ENCODE results near the gene IL25. TPM values are rescaled to one million over a fixed set of nuclear protein-coding genes. Genes with fewer than 3 reads are reported as not detected.

The IL25 gene
- total and polyA plus RNA-seq, 2 of the 8 experiments (the other 6 are each of a cell fraction or from before 2014, with no cell fraction given), result not detected

DNA sequence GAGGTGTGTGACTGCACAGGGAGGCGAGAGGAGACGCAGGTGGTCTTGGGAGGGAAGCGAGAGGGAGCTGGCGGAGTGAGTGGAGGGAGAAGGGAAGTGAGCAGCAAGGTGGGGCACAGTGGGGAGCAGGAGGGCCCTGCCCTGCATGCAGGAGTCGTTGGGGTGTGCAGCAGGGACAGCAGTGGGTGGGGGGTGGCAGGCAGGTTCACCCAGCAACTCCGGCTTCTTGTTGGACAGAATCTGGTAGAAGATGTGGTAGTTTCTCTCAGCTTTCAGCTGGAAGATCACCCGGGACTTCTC, 30.5 kb downstream of the IL25 start:
- Histone ChIP-seq H3K14ac (ENCODE audit: insufficient read length) (no peak overlapping the region), H2BK20ac (ENCODE audit: low read length) (no peak overlapping the region), H3K27ac (ENCODE audit: low read depth, low read length) (no peak overlapping the region), H2AFZ (ENCODE audit: low read length) (no peak overlapping the region; the same call in 1 of the 2 replicates), H3K18ac (ENCODE audit: extremely low read depth, low read length) (no peak overlapping the region), H2BK5ac (ENCODE audit: low read depth, low read length) (no peak overlapping the region), H3K36me3 (ENCODE audit: control insufficient read depth in 2 of 4, insufficient read depth in 4 of 4, low read length in 3 of 4) (no peaks in the 10 kb centered on the region), H3K9ac (replicated peaks in 1 of 4; ENCODE audit: extremely low read depth in 1 of 4, low read depth in 3 of 4, low read length in 3 of 4) (no peak overlapping the region), H4K91ac (replicated peaks; ENCODE audit: insufficient read length, low read length) (no peak overlapping the region), H2BK120ac (replicated peaks; ENCODE audit: low read depth, low read length) (no peak overlapping the region), H2AK5ac (ENCODE audit: low read depth, low read length) (no peak overlapping the region), H3K79me2 (ENCODE audit: control insufficient read depth in 1 of 2, insufficient read depth in 2 of 2, low read length in 2 of 2) (no peaks in the 10 kb centered on the region), H3K4me1 (replicated peaks in 1 of 4; ENCODE audit: control insufficient read depth in 3 of 4, insufficient read depth in 4 of 4, low read length in 3 of 4) (no peaks in the 10 kb centered on the region; a peak in 1 of 7 replicates), H3K27me3 (replicated peaks in 1 of 4; ENCODE audit: control insufficient read depth in 3 of 4, extremely low read depth in 1 of 4, insufficient read depth in 3 of 4, low read length in 3 of 4) (no peaks in the 10 kb centered on the region; a peak in 3 of 7 replicates), H2BK15ac (ENCODE audit: low read length) (no peak overlapping the region), H4K20me1 (replicated peaks in 1 of 2; ENCODE audit: control insufficient read depth in 1 of 2, insufficient read depth in 2 of 2, low read length in 2 of 2) (peaks cover 0 to 2% of the 10 kb centered on the region in 2 experiments), H4K5ac (ENCODE audit: insufficient read length, low read depth, low read length) (no peak overlapping the region), H3K4ac (replicated peaks; ENCODE audit: insufficient read length, low read depth, low read length) (no peak overlapping the region), H3K56ac (replicated peaks; ENCODE audit: insufficient read length, low read depth, low read length) (no peak overlapping the region), H3K9me3 (ENCODE audit: insufficient read depth in 2 of 2, low read depth in 1 of 2, low read length in 1 of 2) (no peaks in the 10 kb centered on the region), H3K4me2 (ENCODE audit: insufficient read depth in 1 of 2, low read depth in 2 of 2, low read length in 2 of 2) (no peak overlapping the region), H3K23ac (ENCODE audit: insufficient read length) (no peak overlapping the region), H2BK12ac (ENCODE audit: low read depth, low read length) (no peak overlapping the region), H3K23me2 (ENCODE audit: low read depth, low read length) (no peaks in the 10 kb centered on the region), H3K4me3 (ENCODE audit: extremely low read depth in 1 of 4, insufficient read depth in 2 of 4, low read depth in 3 of 4, low read length in 4 of 4) (no peak overlapping the region), H3K79me1 (ENCODE audit: low read depth, low read length) (no peaks in the 10 kb centered on the region), H4K8ac (ENCODE audit: extremely low read depth, insufficient read depth, low read length) (no peak overlapping the region)
- ChIA-PET POLR2A (ENCODE audit: partially characterized antibody) (no interaction called here), CTCF (ENCODE audit: partially characterized antibody) (interaction anchor here (1.4 to 1.8 kb wide), 3 partner anchors 15 to 23 kb away, joined by 3 to 7 read pairs (median 4); no protein-coding TSS in a partner anchor)
- no peak for FAIRE-seq
- 82% methylated on average over 7 of the region's 7 CpGs; no CpG with 5 or more reads in 1 of the 2 experiments for WGBS, 2 experiments (ENCODE audit: extremely low coverage in 1 of 2, insufficient coverage in 1 of 2, insufficient read length in 1 of 2, insufficient replicate concordance in 2 of 2, low coverage in 1 of 2, low lambda C conversion rate in 2 of 2, missing lambda C conversion rate in 1 of 2)
- no peak for DNase-seq (ENCODE audit: low read depth in 1 of 2, low spot score in 2 of 2)
- TF ChIP-seq CBX8 (IDR thresholded peaks at IDR 0.05; ENCODE audit: borderline replicate concordance, low read depth, low read length) (no peak), KDM5A (IDR thresholded peaks at IDR 0.05; ENCODE audit: low read length) (no peak), SRF (IDR thresholded peaks at IDR 0.05; ENCODE audit: low read depth, low read length) (no peak), SIX5 (IDR thresholded peaks at IDR 0.05; ENCODE audit: low read depth, low read length) (no peak), NRF1 (IDR thresholded peaks at IDR 0.05; ENCODE audit: low read depth, low read length) (no peak), CTBP2 (IDR thresholded peaks at IDR 0.05; ENCODE audit: borderline replicate concordance, insufficient read depth, insufficient read length, low read length) (no peak), JUND (IDR thresholded peaks at IDR 0.05; ENCODE audit: low read length) (no peak), TEAD4 (IDR thresholded peaks at IDR 0.05; ENCODE audit: low read depth, low read length) (no peak), TAF1 (IDR thresholded peaks at IDR 0.05; ENCODE audit: low read depth, low read length) (no peak)
- TF ChIP-seq, protein P1, sequence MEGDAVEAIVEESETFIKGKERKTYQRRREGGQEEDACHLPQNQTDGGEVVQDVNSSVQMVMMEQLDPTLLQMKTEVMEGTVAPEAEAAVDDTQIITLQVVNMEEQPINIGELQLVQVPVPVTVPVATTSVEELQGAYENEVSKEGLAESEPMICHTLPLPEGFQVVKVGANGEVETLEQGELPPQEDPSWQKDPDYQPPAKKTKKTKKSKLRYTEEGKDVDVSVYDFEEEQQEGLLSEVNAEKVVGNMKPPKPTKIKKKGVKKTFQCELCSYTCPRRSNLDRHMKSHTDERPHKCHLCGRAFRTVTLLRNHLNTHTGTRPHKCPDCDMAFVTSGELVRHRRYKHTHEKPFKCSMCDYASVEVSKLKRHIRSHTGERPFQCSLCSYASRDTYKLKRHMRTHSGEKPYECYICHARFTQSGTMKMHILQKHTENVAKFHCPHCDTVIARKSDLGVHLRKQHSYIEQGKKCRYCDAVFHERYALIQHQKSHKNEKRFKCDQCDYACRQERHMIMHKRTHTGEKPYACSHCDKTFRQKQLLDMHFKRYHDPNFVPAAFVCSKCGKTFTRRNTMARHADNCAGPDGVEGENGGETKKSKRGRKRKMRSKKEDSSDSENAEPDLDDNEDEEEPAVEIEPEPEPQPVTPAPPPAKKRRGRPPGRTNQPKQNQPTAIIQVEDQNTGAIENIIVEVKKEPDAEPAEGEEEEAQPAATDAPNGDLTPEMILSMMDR (IDR thresholded peaks at IDR 0.05; ENCODE audit: control extremely low read depth in 1 of 3, insufficient read depth in 1 of 3, low read depth in 1 of 3, low read length in 3 of 3), result no peak
- TF ChIP-seq, protein P2, sequence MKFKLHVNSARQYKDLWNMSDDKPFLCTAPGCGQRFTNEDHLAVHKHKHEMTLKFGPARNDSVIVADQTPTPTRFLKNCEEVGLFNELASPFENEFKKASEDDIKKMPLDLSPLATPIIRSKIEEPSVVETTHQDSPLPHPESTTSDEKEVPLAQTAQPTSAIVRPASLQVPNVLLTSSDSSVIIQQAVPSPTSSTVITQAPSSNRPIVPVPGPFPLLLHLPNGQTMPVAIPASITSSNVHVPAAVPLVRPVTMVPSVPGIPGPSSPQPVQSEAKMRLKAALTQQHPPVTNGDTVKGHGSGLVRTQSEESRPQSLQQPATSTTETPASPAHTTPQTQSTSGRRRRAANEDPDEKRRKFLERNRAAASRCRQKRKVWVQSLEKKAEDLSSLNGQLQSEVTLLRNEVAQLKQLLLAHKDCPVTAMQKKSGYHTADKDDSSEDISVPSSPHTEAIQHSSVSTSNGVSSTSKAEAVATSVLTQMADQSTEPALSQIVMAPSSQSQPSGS (IDR thresholded peaks at IDR 0.05; ENCODE audit: low read length), result no peak

Measured in H1 (cell line).